ENCODE data around the gene RENBP.
A peak's percentile ranks its signal among the peaks of the same experiment; 100 is the strongest.
"Not testable (repeated sequence)": the region's sequence is repeated elsewhere in the genome, so short reads cannot be mapped to it uniquely, and the experiment has no call there.

RENBP gene

GRCh38 chrX:153944140-153944799 lies at the start of gene RENBP:
TSS of gene RENBP (minus strand) at chrX:153944643. CDS start at chrX:153944610, 33 bp downstream.
- Histone ChIP-seq H3K36me3 (ENCODE audit: insufficient read depth, low read length) (no peaks in the 10 kb centered on the region), H3K9me3 (ENCODE audit: control insufficient read depth, insufficient read depth, low read length) (no peaks in the 10 kb centered on the region), H3K4me1 (ENCODE audit: insufficient read depth, low read length) (peaks cover 31% of the 10 kb centered on the region), H3K9ac (ENCODE audit: low read depth, low read length) (peak within 1 kb of the TSS; percentile 60)

DNA sequence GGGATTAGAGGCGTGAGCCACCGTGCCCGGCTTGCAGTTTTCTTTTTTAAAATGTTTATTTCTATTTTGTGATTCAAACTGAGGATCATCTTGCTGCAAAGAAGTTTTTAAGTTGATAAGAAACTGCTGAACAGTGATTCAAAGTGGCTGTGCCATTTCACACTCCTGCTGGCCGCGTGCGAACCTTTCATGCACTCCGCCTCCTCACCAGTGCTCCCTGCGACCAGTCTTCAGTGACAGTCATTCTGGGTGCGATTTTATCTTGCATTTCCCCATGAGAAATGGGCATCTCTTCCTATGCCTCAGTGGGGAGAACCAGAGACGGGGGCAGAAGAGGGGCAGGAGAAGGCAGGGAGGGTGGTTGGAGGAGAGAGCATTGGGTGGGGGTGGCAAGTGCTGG lies 49.5 kb upstream of the RENBP start:
- Histone ChIP-seq H3K9me3 (ENCODE audit: control insufficient read depth, insufficient read depth, low read length) (no peaks in the 10 kb centered on the region), H3K36me3 (ENCODE audit: insufficient read depth, low read length) (no peaks in the 10 kb centered on the region), H3K4me1 (ENCODE audit: insufficient read depth, low read length) (no peaks in the 10 kb centered on the region), H3K9ac (ENCODE audit: low read depth, low read length) (no peak overlapping the region)

GRCh38 chrX:153993079-153993478 lies 48.6 kb upstream of the RENBP start:
- H3K4me1 ChIP-seq (ENCODE audit: insufficient read depth, low read length): no peaks in the 10 kb centered on the region
- no peaks in the 10 kb centered on the region for H3K36me3 ChIP-seq (ENCODE audit: insufficient read depth, low read length)
- H3K9ac ChIP-seq (ENCODE audit: low read depth, low read length): no peak overlapping the region
- no peaks in the 10 kb centered on the region for H3K9me3 ChIP-seq (ENCODE audit: control insufficient read depth, insufficient read depth, low read length)

GRCh38 chrX:153992180-153992579 lies 47.7 kb upstream of the RENBP start:
- no peaks in the 10 kb centered on the region for H3K4me1 ChIP-seq (ENCODE audit: insufficient read depth, low read length)
- H3K9me3 ChIP-seq (ENCODE audit: control insufficient read depth, insufficient read depth, low read length): no peaks in the 10 kb centered on the region
- H3K36me3 ChIP-seq (ENCODE audit: insufficient read depth, low read length): no peaks in the 10 kb centered on the region
- H3K9ac ChIP-seq (ENCODE audit: low read depth, low read length): no peak overlapping the region

- H3K9ac ChIP-seq (ENCODE audit: low read depth, low read length): no peak overlapping the region
- no peaks in the 10 kb centered on the region for H3K4me1 ChIP-seq (ENCODE audit: insufficient read depth, low read length)
Observed at GRCh38 chrX:153991013-153991580, 46.7 kb upstream of the RENBP start.

GRCh38 chrX:153989973-153990655 lies 45.7 kb upstream of the RENBP start:
- no peaks in the 10 kb centered on the region for H3K9me3 ChIP-seq (ENCODE audit: control insufficient read depth, insufficient read depth, low read length)
- no peak overlapping the region for H3K9ac ChIP-seq (ENCODE audit: low read depth, low read length)
- no peaks in the 10 kb centered on the region for H3K36me3 ChIP-seq (ENCODE audit: insufficient read depth, low read length)
- peaks cover under 1% of the 10 kb centered on the region; the same call in 1 of the 2 replicates for H3K4me1 ChIP-seq (ENCODE audit: insufficient read depth, low read length)

More at GRCh38 chrX:153991013-153991580, 46.7 kb upstream of the RENBP start:
- Histone ChIP-seq H3K36me3 (ENCODE audit: insufficient read depth, low read length) (no peaks in the 10 kb centered on the region), H3K9me3 (ENCODE audit: control insufficient read depth, insufficient read depth, low read length) (no peaks in the 10 kb centered on the region)

GRCh38 chrX:153988493-153988892 lies 44.0 kb upstream of the RENBP start:
- H3K9ac ChIP-seq (ENCODE audit: low read depth, low read length): no peak overlapping the region
- H3K4me1 ChIP-seq (ENCODE audit: insufficient read depth, low read length): peaks cover 5% of the 10 kb centered on the region; the same call in 1 of the 2 replicates
- no peaks in the 10 kb centered on the region for H3K9me3 ChIP-seq (ENCODE audit: control insufficient read depth, insufficient read depth, low read length)
- H3K36me3 ChIP-seq (ENCODE audit: insufficient read depth, low read length): no peaks in the 10 kb centered on the region

DNA sequence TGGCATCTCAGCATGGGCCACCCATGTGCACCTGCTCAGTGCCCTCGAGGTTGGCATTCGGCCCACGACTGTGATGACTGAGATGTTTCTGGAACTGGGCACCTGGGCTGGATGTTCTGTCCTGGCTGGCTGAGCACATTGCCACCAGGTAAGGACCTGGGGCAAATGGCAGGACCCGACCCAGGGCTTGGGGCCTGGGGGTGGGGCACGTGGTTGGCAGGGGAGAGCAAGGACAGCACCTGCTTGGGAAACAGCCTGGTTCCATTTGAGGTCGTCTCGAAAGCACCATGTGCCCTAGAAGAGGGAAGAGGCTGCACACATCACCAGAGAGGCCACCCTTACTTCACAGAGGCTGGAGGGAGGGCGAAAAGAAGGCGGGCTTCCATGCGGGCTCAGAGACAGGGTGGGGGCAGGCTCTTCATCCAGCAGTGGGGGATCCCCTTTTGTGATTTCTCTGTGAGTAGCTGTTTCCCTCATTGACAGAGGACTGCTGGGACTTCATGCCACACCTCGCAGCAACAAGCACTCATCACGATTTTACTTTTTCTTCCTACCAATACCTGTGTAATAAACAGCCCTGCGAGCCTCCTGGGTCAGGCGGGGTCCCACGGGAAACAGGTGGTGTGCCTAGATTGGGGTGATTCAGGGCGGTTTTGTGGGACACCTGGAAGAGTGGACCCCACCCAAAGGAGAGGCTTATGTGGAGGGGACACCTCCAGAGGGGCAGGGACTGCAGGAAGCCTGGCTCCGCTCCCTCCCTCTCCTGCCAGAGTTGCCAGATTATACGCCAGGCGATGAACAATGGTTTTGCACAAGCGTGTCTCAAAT lies 40.1 kb upstream of the RENBP start:
- H3K9me3 ChIP-seq (ENCODE audit: control insufficient read depth, insufficient read depth, low read length): no peaks in the 10 kb centered on the region
- peaks cover 5% of the 10 kb centered on the region; the same call in 1 of the 2 replicates for H3K4me1 ChIP-seq (ENCODE audit: insufficient read depth, low read length)
- no peak overlapping the region for H3K9ac ChIP-seq (ENCODE audit: low read depth, low read length)
- no peaks in the 10 kb centered on the region for H3K36me3 ChIP-seq (ENCODE audit: insufficient read depth, low read length)

GRCh38 chrX:153983321-153983801 lies 38.9 kb upstream of the RENBP start:
- no peaks in the 10 kb centered on the region for H3K36me3 ChIP-seq (ENCODE audit: insufficient read depth, low read length)
- no peak overlapping the region for H3K9ac ChIP-seq (ENCODE audit: low read depth, low read length)
- H3K4me1 ChIP-seq (ENCODE audit: insufficient read depth, low read length): peaks cover 5% of the 10 kb centered on the region; the same call in 1 of the 2 replicates
- no peaks in the 10 kb centered on the region for H3K9me3 ChIP-seq (ENCODE audit: control insufficient read depth, insufficient read depth, low read length)

- Histone ChIP-seq H3K4me1 (ENCODE audit: insufficient read depth, low read length) (peaks cover 5% of the 10 kb centered on the region; the same call in 1 of the 2 replicates), H3K9me3 (ENCODE audit: control insufficient read depth, insufficient read depth, low read length) (no peaks in the 10 kb centered on the region), H3K36me3 (ENCODE audit: insufficient read depth, low read length) (no peaks in the 10 kb centered on the region), H3K9ac (ENCODE audit: low read depth, low read length) (no peak overlapping the region)
Observed at GRCh38 chrX:153981771-153982533, 37.5 kb upstream of the RENBP start.

DNA sequence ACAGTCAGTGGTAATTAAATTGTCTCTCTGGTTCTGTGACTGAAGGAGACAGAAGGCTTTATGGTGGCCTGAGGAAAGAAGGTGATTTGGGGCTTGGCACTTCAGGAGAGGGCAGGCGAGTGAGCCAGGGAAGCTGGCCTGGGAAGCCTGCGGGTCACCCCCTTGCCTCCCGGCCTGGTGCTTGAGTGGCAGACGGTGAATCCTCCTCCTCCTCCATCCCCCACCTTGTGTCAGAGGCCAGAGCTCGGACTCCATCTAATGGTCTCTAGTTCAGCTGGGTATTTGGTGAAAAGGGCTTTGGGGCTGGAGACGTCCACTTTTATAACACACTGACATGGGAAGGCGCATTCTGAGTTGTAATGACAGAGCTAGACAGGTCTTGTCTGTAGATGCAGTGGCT lies 36.8 kb upstream of the RENBP start:
- H3K9ac ChIP-seq (ENCODE audit: low read depth, low read length): no peak overlapping the region
- H3K9me3 ChIP-seq (ENCODE audit: control insufficient read depth, insufficient read depth, low read length): no peaks in the 10 kb centered on the region
- no peaks in the 10 kb centered on the region for H3K36me3 ChIP-seq (ENCODE audit: insufficient read depth, low read length)
- peaks cover 5% of the 10 kb centered on the region; the same call in 1 of the 2 replicates for H3K4me1 ChIP-seq (ENCODE audit: insufficient read depth, low read length)

DNA sequence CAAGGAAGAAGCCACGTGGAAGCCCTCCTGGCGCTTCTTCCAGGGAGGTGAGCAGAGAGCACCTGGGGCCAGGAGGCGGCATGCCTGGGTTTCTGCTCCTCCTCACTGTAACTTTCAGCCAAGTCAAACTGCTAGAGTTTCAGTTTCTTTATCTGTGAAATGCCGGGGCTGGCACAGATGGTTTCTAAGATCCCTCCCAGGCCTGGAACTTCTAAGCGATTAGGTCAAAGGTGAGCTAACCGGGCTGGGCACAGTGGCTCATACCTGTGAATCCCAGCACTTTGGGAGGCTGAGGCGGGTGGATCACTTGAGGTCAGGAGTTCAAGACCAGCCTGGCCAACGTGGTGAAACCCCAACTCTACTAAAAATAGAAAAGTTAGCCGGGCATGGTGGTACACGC lies 36.0 kb upstream of the RENBP start:
- not testable (repeated sequence) for H3K36me3 ChIP-seq (ENCODE audit: insufficient read depth, low read length); H3K4me1 ChIP-seq (ENCODE audit: insufficient read depth, low read length); H3K9ac ChIP-seq (ENCODE audit: low read depth, low read length); H3K9me3 ChIP-seq (ENCODE audit: control insufficient read depth, insufficient read depth, low read length)

GRCh38 chrX:153974726-153975286 lies 30.4 kb upstream of the RENBP start:
- H3K9me3 ChIP-seq (ENCODE audit: control insufficient read depth, insufficient read depth, low read length): no peaks in the 10 kb centered on the region
- no peaks in the 10 kb centered on the region for H3K4me1 ChIP-seq (ENCODE audit: insufficient read depth, low read length)
- H3K36me3 ChIP-seq (ENCODE audit: insufficient read depth, low read length): no peaks in the 10 kb centered on the region
- H3K9ac ChIP-seq (ENCODE audit: low read depth, low read length): no peak overlapping the region

Data from ES-I3 (cell line).